Neural cell (in vitro differentiated cells): ENCODE measurements around the gene GTF2I. TPM values are rescaled to one million over a fixed set of nuclear protein-coding genes. Genes with fewer than 3 reads are reported as not detected.

Experiments
- H2AFZ ChIP-seq: fragments of 200-600, 300-800 bp; sonication (generic), shearing (Covaris generic); 2 replicates; pipeline ENCODE4 v1.6.0; 2014; ENCODE audit warnings: low read depth, mild to moderate bottlenecking, antibody characterized with exemption, low read length, moderate library complexity
- H3F3A ChIP-seq: fragments of 200-600 bp; shearing (Covaris generic); 2 replicates; pipeline ENCODE4 v1.6.1; 2016; ENCODE audit warnings: mild to moderate bottlenecking, moderate library complexity, mixed read lengths, antibody characterized with exemption, low read length; ENCODE audit not compliant: insufficient read depth, poor library complexity, severe bottlenecking
- H3K27ac ChIP-seq: fragments of 200-600, 300-800 bp; sonication (generic), shearing (Covaris generic); 2 replicates; pipeline ENCODE4 v1.5.1; 2014; ENCODE audit warnings: mild to moderate bottlenecking, low read length, moderate library complexity
- H3K27me3 ChIP-seq: fragments of 300-800, 200-600 bp; sonication (generic), shearing (Covaris generic); 2 replicates; pipeline ENCODE4 v1.6.0; 2014; ENCODE audit warnings: mild to moderate bottlenecking, low read depth, low read length, moderate library complexity; ENCODE audit not compliant: insufficient read depth
- H3K36me3 ChIP-seq: fragments of 300-800, 200-600 bp; sonication (generic), shearing (Covaris generic); 2 replicates; pipeline ENCODE4 v1.5.1; 2014; ENCODE audit warnings: mild to moderate bottlenecking, antibody characterized with exemption, low read length, moderate library complexity; ENCODE audit not compliant: insufficient read depth
- H3K4me2 ChIP-seq: fragments of 300-800, 200-600 bp; sonication (generic), shearing (Covaris generic); 2 replicates; pipeline ENCODE4 v1.6.0; 2014; ENCODE audit warnings: mild to moderate bottlenecking, low read length
- H3K4me3 ChIP-seq: fragments of 300-800, 200-600 bp; sonication (generic), shearing (Covaris generic); 2 replicates; pipeline ENCODE4 v1.5.1; 2014; ENCODE audit warnings: mild to moderate bottlenecking, low read length, moderate library complexity
- H3K79me2 ChIP-seq: fragments of 200-600 bp; shearing (Covaris generic); replicated peaks from 2 replicates; pipeline ENCODE4 v1.6.0; 2014; ENCODE audit warnings: mild to moderate bottlenecking, low read length, moderate library complexity; ENCODE audit not compliant: insufficient read depth
- H3K9ac ChIP-seq: fragments of 300-800, 200-600 bp; sonication (generic), shearing (Covaris generic); 2 replicates; pipeline ENCODE4 v1.6.1; 2016; ENCODE audit warnings: mild to moderate bottlenecking, low read length, mixed read lengths
- H3K9me2 ChIP-seq: fragments of 200-600 bp; shearing (Covaris generic); 2 replicates; pipeline ENCODE4 v1.6.1; 2016; ENCODE audit warnings: mild to moderate bottlenecking, low read length, mixed read lengths; ENCODE audit not compliant: insufficient read depth
- H3K9me3 ChIP-seq: fragments of 200-600, 300-800 bp; sonication (generic), shearing (Covaris generic); 2 replicates; pipeline ENCODE4 v1.6.1; 2016; ENCODE audit warnings: mild to moderate bottlenecking, mixed run types, low read length, moderate library complexity, mixed read lengths
- H4K20me1 ChIP-seq: fragments of 200-600 bp; shearing (Covaris generic); 2 replicates; pipeline ENCODE4 v1.6.1; 2016; ENCODE audit warnings: mild to moderate bottlenecking, mixed run types; ENCODE audit not compliant: insufficient read depth
- EP300 ChIP-seq: fragments of 450-650 bp; conservative IDR thresholded peaks from 2 replicates; pipeline ENCODE4 v1.6.1; 2014; ENCODE audit warnings: antibody characterized with exemption, mild to moderate bottlenecking, moderate library complexity; ENCODE audit not compliant: poor library complexity, severe bottlenecking
- EZH2 ChIP-seq: fragments of 200-600, 300-800 bp; shearing (Covaris generic), sonication (generic); IDR thresholded peaks from 2 replicates; pipeline ENCODE4 v1.6.1; 2014; ENCODE audit warnings: antibody characterized with exemption, low read length, borderline replicate concordance, mild to moderate bottlenecking; ENCODE audit not compliant: insufficient read depth, poor library complexity, severe bottlenecking
- MXI1 ChIP-seq: fragments of 450-650 bp; conservative IDR thresholded peaks from 2 replicates; pipeline ENCODE4 v1.6.1; 2014; ENCODE audit warnings: antibody characterized with exemption, mild to moderate bottlenecking; ENCODE audit not compliant: poor library complexity, severe bottlenecking
- POLR2AphosphoS5 ChIP-seq: IDR thresholded peaks from 2 replicates; pipeline ENCODE4 v1.6.1; 2012
- RAD21 ChIP-seq: fragments of 450-650 bp; conservative IDR thresholded peaks from 2 replicates; pipeline ENCODE4 v1.6.1; 2014; ENCODE audit warnings: antibody characterized with exemption, mild to moderate bottlenecking, moderate library complexity
- SMC3 ChIP-seq: fragments of 450-650 bp; conservative IDR thresholded peaks from 2 replicates; pipeline ENCODE4 v1.6.1; 2014; ENCODE audit warnings: antibody characterized with exemption, mild to moderate bottlenecking, moderate library complexity; ENCODE audit not compliant: poor library complexity
- TAF1 ChIP-seq: IDR thresholded peaks from 2 replicates; pipeline ENCODE4 v1.6.1; 2012; ENCODE audit warnings: low read depth
- polyA plus RNA-seq: library from polyadenylated mRNA; depleted of rRNA; stranded (reverse); fragments of >200 nt; gene quantifications from 2 replicates; pipeline ENCODE4 v1.2.3, GENCODE V29; 2014
- TF ChIP-seq, protein P1 (sequence below): fragments of 450-650 bp; IDR thresholded peaks from 2 replicates; pipeline ENCODE4 v1.5.1; 2014; ENCODE audit warnings: antibody characterized with exemption, mild to moderate bottlenecking, moderate library complexity; ENCODE audit not compliant: poor library complexity, severe bottlenecking
- TF ChIP-seq, protein P2 (sequence below): IDR thresholded peaks from 2 replicates; pipeline ENCODE4 v1.6.1; 2012; ENCODE audit warnings: borderline replicate concordance

The GTF2I gene
- polyA plus RNA-seq, 1 donor from 2014 or later = 274 TPM

DNA sequence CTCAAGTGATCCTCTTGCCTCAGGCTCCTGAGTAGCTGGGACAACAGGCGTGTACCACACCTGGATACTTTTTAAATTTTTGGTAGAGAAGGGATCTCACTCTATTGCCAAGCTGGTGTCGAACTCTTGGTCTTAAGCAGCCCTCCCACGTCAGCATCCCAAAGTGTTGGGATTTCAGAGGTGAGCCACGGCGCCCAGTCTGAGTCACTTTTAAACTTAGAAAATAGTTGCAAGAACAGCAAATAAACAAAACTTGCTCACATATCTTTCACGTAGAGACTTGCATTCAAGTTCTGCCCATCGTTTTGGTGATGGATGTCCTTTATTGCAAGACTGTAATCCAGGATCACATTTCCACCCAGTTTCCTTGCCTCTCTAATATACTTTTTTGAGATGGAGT is 16.6 kb downstream of the GTF2I start:
- Histone ChIP-seq H3K4me2 (no peak overlapping the region), H3K27ac (no peak overlapping the region), H3K36me3 (no peaks in the 10 kb centered on the region), H4K20me1 (peaks cover 7% of the 10 kb centered on the region), H3F3A (no peaks in the 10 kb centered on the region), H3K9me3 (no peaks in the 10 kb centered on the region), H2AFZ (no peak overlapping the region), H3K79me2 (peaks cover 89% of the 10 kb centered on the region), H3K9ac (no peak overlapping the region), H3K4me3 (no peak overlapping the region), H3K27me3 (no peaks in the 10 kb centered on the region), H3K9me2 (no peaks in the 10 kb centered on the region)
- TF ChIP-seq, protein P1, sequence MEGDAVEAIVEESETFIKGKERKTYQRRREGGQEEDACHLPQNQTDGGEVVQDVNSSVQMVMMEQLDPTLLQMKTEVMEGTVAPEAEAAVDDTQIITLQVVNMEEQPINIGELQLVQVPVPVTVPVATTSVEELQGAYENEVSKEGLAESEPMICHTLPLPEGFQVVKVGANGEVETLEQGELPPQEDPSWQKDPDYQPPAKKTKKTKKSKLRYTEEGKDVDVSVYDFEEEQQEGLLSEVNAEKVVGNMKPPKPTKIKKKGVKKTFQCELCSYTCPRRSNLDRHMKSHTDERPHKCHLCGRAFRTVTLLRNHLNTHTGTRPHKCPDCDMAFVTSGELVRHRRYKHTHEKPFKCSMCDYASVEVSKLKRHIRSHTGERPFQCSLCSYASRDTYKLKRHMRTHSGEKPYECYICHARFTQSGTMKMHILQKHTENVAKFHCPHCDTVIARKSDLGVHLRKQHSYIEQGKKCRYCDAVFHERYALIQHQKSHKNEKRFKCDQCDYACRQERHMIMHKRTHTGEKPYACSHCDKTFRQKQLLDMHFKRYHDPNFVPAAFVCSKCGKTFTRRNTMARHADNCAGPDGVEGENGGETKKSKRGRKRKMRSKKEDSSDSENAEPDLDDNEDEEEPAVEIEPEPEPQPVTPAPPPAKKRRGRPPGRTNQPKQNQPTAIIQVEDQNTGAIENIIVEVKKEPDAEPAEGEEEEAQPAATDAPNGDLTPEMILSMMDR = no peak
- no peak for TF ChIP-seq TAF1
- TF ChIP-seq RAD21 = no peak
- TF ChIP-seq, protein P2, sequence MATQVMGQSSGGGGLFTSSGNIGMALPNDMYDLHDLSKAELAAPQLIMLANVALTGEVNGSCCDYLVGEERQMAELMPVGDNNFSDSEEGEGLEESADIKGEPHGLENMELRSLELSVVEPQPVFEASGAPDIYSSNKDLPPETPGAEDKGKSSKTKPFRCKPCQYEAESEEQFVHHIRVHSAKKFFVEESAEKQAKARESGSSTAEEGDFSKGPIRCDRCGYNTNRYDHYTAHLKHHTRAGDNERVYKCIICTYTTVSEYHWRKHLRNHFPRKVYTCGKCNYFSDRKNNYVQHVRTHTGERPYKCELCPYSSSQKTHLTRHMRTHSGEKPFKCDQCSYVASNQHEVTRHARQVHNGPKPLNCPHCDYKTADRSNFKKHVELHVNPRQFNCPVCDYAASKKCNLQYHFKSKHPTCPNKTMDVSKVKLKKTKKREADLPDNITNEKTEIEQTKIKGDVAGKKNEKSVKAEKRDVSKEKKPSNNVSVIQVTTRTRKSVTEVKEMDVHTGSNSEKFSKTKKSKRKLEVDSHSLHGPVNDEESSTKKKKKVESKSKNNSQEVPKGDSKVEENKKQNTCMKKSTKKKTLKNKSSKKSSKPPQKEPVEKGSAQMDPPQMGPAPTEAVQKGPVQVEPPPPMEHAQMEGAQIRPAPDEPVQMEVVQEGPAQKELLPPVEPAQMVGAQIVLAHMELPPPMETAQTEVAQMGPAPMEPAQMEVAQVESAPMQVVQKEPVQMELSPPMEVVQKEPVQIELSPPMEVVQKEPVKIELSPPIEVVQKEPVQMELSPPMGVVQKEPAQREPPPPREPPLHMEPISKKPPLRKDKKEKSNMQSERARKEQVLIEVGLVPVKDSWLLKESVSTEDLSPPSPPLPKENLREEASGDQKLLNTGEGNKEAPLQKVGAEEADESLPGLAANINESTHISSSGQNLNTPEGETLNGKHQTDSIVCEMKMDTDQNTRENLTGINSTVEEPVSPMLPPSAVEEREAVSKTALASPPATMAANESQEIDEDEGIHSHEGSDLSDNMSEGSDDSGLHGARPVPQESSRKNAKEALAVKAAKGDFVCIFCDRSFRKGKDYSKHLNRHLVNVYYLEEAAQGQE = no peak
- no peak for TF ChIP-seq MXI1
- no peak for TF ChIP-seq EP300
- no peak for TF ChIP-seq POLR2AphosphoS5
- TF ChIP-seq EZH2 = no peak
- no peak for TF ChIP-seq SMC3

DNA sequence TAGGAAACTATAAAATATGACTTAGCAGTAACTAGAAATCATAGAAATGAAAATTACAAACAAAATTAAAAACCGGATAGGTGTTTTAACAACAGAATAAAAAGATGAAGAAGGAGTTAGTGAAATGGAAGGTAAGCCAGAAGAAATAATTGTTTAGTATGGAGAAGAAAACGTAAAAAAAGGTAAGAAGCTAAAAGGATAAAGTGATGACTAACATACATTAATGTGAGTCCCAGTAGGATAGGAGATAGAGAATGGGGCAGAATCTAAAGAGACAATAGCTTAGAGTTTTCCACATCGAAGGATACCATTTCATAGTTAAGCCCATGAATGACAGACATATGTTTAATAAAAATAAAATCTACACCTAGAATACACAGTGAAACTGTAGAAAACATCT is 25.3 kb downstream of the GTF2I start:
- H2AFZ ChIP-seq = no peak overlapping the region
- no peak overlapping the region for H3K27ac ChIP-seq
- no peak overlapping the region for H3K4me2 ChIP-seq
- no peak overlapping the region for H3K4me3 ChIP-seq
- no peak overlapping the region for H3K9ac ChIP-seq
- H4K20me1 ChIP-seq = peaks cover under 1% of the 10 kb centered on the region
- no peaks in the 10 kb centered on the region for H3K36me3 ChIP-seq
- H3K79me2 ChIP-seq = peaks cover 87% of the 10 kb centered on the region
- no peak for TF ChIP-seq EP300
- no peak for TF ChIP-seq EZH2
- no peak for TF ChIP-seq MXI1
- no peak for TF ChIP-seq POLR2AphosphoS5
- H3F3A ChIP-seq = peaks cover 7% of the 10 kb centered on the region
- H3K27me3 ChIP-seq = no peaks in the 10 kb centered on the region
- no peaks in the 10 kb centered on the region for H3K9me3 ChIP-seq
- H3K9me2 ChIP-seq = no peaks in the 10 kb centered on the region

DNA sequence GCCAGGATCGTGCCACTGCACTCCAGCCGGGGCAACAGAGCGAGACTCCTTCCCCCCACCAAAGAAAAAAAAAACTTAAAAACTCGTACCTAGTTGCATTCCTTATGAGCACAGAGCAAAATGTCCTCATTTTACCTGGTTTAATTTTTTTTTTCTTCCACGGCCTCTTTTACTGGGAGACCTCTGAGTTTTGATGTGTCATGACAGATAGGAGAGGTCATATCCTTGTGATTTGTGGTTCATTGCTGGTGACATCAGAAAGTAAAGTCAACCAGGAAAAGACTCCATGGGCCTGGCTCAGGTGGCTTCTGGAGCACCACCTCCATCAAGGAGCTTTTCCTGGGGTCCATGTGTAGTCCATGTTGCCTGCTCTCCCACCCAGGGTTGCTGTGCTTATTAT is 26.3 kb downstream of the GTF2I start:
- peaks cover 88% of the 10 kb centered on the region for H3K79me2 ChIP-seq

More for the DNA sequence above, 26.3 kb downstream of the GTF2I start:
- H2AFZ ChIP-seq = no peak overlapping the region
- TF ChIP-seq SMC3 (no peak), EZH2 (no peak), EP300 (no peak), POLR2AphosphoS5 (no peak), TAF1 (no peak), MXI1 (no peak), RAD21 (no peak)
- TF ChIP-seq, protein P2 = no peak
- TF ChIP-seq, protein P1 = no peak
- H3K36me3 ChIP-seq = no peaks in the 10 kb centered on the region
- no peaks in the 10 kb centered on the region for H3K27me3 ChIP-seq
- H3K9me2 ChIP-seq = no peaks in the 10 kb centered on the region
- peaks cover 7% of the 10 kb centered on the region for H3F3A ChIP-seq
- H3K27ac ChIP-seq = no peak overlapping the region
- H3K4me3 ChIP-seq = no peak overlapping the region
- no peaks in the 10 kb centered on the region for H3K9me3 ChIP-seq
- no peak overlapping the region for H3K4me2 ChIP-seq
- H4K20me1 ChIP-seq = peaks cover 5% of the 10 kb centered on the region
- H3K9ac ChIP-seq = no peak overlapping the region
